Measurements from ENCODE around the gene CCDC93.

- TF ChIP-seq, protein P1, sequence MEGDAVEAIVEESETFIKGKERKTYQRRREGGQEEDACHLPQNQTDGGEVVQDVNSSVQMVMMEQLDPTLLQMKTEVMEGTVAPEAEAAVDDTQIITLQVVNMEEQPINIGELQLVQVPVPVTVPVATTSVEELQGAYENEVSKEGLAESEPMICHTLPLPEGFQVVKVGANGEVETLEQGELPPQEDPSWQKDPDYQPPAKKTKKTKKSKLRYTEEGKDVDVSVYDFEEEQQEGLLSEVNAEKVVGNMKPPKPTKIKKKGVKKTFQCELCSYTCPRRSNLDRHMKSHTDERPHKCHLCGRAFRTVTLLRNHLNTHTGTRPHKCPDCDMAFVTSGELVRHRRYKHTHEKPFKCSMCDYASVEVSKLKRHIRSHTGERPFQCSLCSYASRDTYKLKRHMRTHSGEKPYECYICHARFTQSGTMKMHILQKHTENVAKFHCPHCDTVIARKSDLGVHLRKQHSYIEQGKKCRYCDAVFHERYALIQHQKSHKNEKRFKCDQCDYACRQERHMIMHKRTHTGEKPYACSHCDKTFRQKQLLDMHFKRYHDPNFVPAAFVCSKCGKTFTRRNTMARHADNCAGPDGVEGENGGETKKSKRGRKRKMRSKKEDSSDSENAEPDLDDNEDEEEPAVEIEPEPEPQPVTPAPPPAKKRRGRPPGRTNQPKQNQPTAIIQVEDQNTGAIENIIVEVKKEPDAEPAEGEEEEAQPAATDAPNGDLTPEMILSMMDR (IDR thresholded peaks at IDR 0.05), result no peak
- TF ChIP-seq POLR2AphosphoS5 (IDR thresholded peaks at IDR 0.05; ENCODE audit: low read depth, low read length), result no peak
Observed at GRCh38 chr2:117989854-117990438, 23.9 kb downstream of the CCDC93 start.
